Activated CD8-positive, alpha-beta memory T cell treated with anti-CD3 and anti-CD28 coated beads, Interleukin-2, amount 10 ng/mL, durations not matched to agents 7 days and 5 days (primary cell): ENCODE results near the gene PSORS1C1. TPM values are rescaled to one million over a fixed set of nuclear protein-coding genes. Genes with fewer than 3 reads are reported as not detected.
A peak's percentile ranks its signal among the peaks of the same experiment; 100 is the strongest.
"Not testable (repeated sequence)": the region's sequence is repeated elsewhere in the genome, so short reads cannot be mapped to it uniquely, and the experiment has no call there.

Experiments used
- ATAC-seq: fragments of 150-1000 bp; cut with Tn5 transposase; one replicate; pipeline ENCODE4 v1.10.0; 2021; ENCODE audit warnings: moderate library complexity
- CTCF ChIA-PET: fragments of 350-600 bp; sonication (Branson Sonifier 250); formaldehyde crosslinking; loops from one replicate; lab custom pipeline; 2021; ENCODE audit warnings: antibody characterized with exemption; lab: Charles Lee
- DNase-seq: peaks from one replicate; pipeline ENCODE4 v3.0.0-alpha.2; 2020
- H3K27ac Mint-ChIP-seq: one replicate; pipeline ENCODE4 v1.8.0; 2021; ENCODE audit warnings: mild to moderate bottlenecking, mixed read lengths
- H3K27me3 Mint-ChIP-seq: one replicate; pipeline ENCODE4 v1.8.0; 2021; ENCODE audit warnings: mixed read lengths
- H3K36me3 Mint-ChIP-seq: one replicate; pipeline ENCODE4 v1.8.0; 2021; ENCODE audit warnings: mild to moderate bottlenecking, mixed read lengths
- H3K4me1 Mint-ChIP-seq: one replicate; pipeline ENCODE4 v1.8.0; 2021; ENCODE audit warnings: mixed read lengths
- H3K4me3 Mint-ChIP-seq: one replicate; pipeline ENCODE4 v1.8.0; 2021; ENCODE audit warnings: mild to moderate bottlenecking, moderate library complexity, mixed read lengths
- H3K9me3 Mint-ChIP-seq: one replicate; pipeline ENCODE4 v1.8.0; 2022; ENCODE audit warnings: low read depth, mixed read lengths
- total RNA-seq, 2 experiments: library from RNA; stranded (reverse); gene quantifications; one replicate each; pipeline ENCODE4 v1.2.3, GENCODE V29; 2021

PSORS1C1 gene
- total RNA-seq, 2 experiments from 2014 or later = 0.26 TPM; not detected in 1

GRCh38 chr6:31158863-31159855 is 44.6 kb downstream of the PSORS1C1 start:
- peak; percentile 17 for ATAC-seq
- H3K4me3 Mint-ChIP-seq = peak overlapping the region; percentile 99
- no peaks in the 10 kb centered on the region for H3K27me3 Mint-ChIP-seq
- DNase-seq = peak; percentile 63
- H3K36me3 Mint-ChIP-seq = peaks cover 50% of the 10 kb centered on the region
- peak overlapping the region; percentile 84 for H3K27ac Mint-ChIP-seq
- peaks cover 44% of the 10 kb centered on the region for H3K4me1 Mint-ChIP-seq
- CTCF ChIA-PET = interaction anchor here (0.7 to 3.5 kb wide), 10 partner anchors 10 to 283 kb away, joined by 3 to 21 read pairs (median 4); no protein-coding TSS in a partner anchor
- H3K9me3 Mint-ChIP-seq = no peaks in the 10 kb centered on the region

GRCh38 chr6:31161216-31162126 is 46.9 kb downstream of the PSORS1C1 start:
- no peak overlapping the region for H3K27ac Mint-ChIP-seq

DNA sequence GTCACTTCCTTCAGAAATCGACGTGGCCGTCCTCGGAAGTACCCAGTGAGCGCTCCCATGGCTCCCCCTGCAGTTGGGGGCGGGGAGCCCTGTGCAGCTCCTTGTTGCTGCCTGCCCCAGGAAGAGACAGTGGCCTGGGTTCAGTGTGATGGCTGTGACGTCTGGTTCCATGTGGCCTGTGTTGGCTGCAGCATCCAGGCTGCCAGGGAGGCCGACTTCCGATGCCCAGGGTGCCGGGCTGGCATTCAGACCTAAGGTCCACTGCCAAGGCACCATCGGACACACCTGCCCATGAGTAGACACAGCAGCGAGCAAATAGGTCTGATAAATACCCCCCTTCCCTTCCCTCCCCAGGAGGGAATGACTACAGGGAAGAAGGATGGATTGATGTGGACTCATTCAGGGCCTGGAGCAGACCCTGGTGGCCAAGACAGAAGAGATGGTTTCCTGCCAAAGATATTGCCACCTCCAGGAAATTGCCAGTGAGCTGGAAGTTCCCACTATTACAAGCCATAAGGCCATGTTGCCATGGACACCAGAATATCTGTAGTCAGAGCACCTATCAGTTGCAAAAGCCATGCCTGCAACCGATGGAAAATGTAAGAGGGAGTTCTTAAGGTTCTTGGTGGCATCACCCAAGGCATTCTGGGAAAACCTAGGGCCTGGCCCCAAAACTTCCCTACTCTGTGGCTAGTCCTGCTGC is 48.0 kb downstream of the PSORS1C1 start:
- no peak for DNase-seq
- Mint-ChIP-seq H3K4me3 (no peak overlapping the region), H3K27me3 (no peaks in the 10 kb centered on the region), H3K36me3 (peaks cover 43% of the 10 kb centered on the region), H3K4me1 (peaks cover 34% of the 10 kb centered on the region), H3K9me3 (no peaks in the 10 kb centered on the region), H3K27ac (no peak overlapping the region)
- CTCF ChIA-PET = interaction anchor here (1.0 kb wide), 1 partner anchor 30 kb away, joined by 3 read pairs; no protein-coding TSS in a partner anchor
- no peak for ATAC-seq

More at GRCh38 chr6:31161216-31162126, 46.9 kb downstream of the PSORS1C1 start:
- no peaks in the 10 kb centered on the region for H3K9me3 Mint-ChIP-seq
- peaks cover 41% of the 10 kb centered on the region for H3K36me3 Mint-ChIP-seq
- peaks cover 42% of the 10 kb centered on the region for H3K4me1 Mint-ChIP-seq
- DNase-seq = no peak
- peak overlapping the region; percentile 15 for H3K4me3 Mint-ChIP-seq
- no peak for ATAC-seq
- CTCF ChIA-PET = interaction anchor here (1.0 to 3.5 kb wide), 2 partner anchors 31 to 206 kb away, joined by 3 to 21 read pairs; no protein-coding TSS in a partner anchor
- H3K27me3 Mint-ChIP-seq = no peaks in the 10 kb centered on the region

- ATAC-seq (no peak), DNase-seq (no peak)
- no peaks in the 10 kb centered on the region for H3K27me3 Mint-ChIP-seq
- peaks cover 39% of the 10 kb centered on the region for H3K36me3 Mint-ChIP-seq
- no peak overlapping the region for H3K27ac Mint-ChIP-seq
- H3K4me1 Mint-ChIP-seq = peaks cover 32% of the 10 kb centered on the region
- no peak overlapping the region for H3K4me3 Mint-ChIP-seq
- CTCF ChIA-PET = no interaction called here
- H3K9me3 Mint-ChIP-seq = no peaks in the 10 kb centered on the region
Measured at GRCh38 chr6:31163922-31164321, 49.3 kb downstream of the PSORS1C1 start.

- H3K4me1 Mint-ChIP-seq = peaks cover 30% of the 10 kb centered on the region
- H3K27ac Mint-ChIP-seq = peak overlapping the region; percentile 7
- DNase-seq, H3K4me3 Mint-ChIP-seq, H3K27me3 Mint-ChIP-seq, ATAC-seq, H3K9me3 Mint-ChIP-seq, CTCF ChIA-PET: not testable (repeated sequence)
- peaks cover 33% of the 10 kb centered on the region for H3K36me3 Mint-ChIP-seq
Measured at GRCh38 chr6:31164475-31165063, 50.0 kb downstream of the PSORS1C1 start.

GRCh38 chr6:31165064-31165832 is 50.6 kb downstream of the PSORS1C1 start:
- ATAC-seq, H3K9me3 Mint-ChIP-seq, H3K27me3 Mint-ChIP-seq, H3K4me3 Mint-ChIP-seq, DNase-seq, CTCF ChIA-PET: not testable (repeated sequence)
- Mint-ChIP-seq H3K27ac (peak overlapping the region; percentile 7), H3K4me1 (peaks cover 24% of the 10 kb centered on the region), H3K36me3 (peaks cover 28% of the 10 kb centered on the region)

DNA sequence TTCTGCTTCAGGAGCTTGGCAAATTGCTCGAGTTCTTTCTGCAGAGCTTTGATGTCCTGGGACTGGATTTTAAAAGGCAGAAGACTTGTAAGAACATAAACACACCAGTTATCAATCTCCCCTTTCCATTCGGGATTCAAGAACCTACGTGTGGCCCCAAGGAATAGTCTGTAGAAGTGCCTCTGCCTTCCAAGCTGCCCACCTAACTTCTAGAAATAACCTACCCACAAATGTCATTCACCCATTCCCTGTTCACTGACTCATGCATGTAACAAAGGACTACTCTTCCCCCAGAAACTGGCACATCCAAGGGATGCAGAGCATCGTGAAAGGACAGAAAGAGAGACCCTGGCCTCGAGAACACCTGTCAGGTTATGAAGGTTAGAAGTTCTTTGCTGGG is 51.4 kb downstream of the PSORS1C1 start:
- CTCF ChIA-PET = no interaction called here
- no peaks in the 10 kb centered on the region for H3K9me3 Mint-ChIP-seq

GRCh38 chr6:31168606-31169005 is 54.0 kb downstream of the PSORS1C1 start:
- H3K36me3 Mint-ChIP-seq = peaks cover 3% of the 10 kb centered on the region
- no peaks in the 10 kb centered on the region for H3K4me1 Mint-ChIP-seq
- ATAC-seq = no peak

More for the DNA sequence above, 51.4 kb downstream of the PSORS1C1 start:
- H3K4me3 Mint-ChIP-seq = no peak overlapping the region
- peaks cover 24% of the 10 kb centered on the region for H3K36me3 Mint-ChIP-seq
- no peak overlapping the region for H3K27ac Mint-ChIP-seq
- DNase-seq (no peak), ATAC-seq (no peak)
- H3K4me1 Mint-ChIP-seq = peaks cover 20% of the 10 kb centered on the region
- no peaks in the 10 kb centered on the region for H3K27me3 Mint-ChIP-seq

GRCh38 chr6:31169123-31169857 is 54.7 kb downstream of the PSORS1C1 start:
- CTCF ChIA-PET = interaction anchor here (1.1 to 1.9 kb wide), 3 partner anchors 11 to 42 kb away, joined by 3 to 7 read pairs (median 3); partner anchors contain the start of gene TCF19
- Mint-ChIP-seq H3K27ac (no peak overlapping the region), H3K4me1 (no peaks in the 10 kb centered on the region), H3K36me3 (peaks cover 2% of the 10 kb centered on the region), H3K9me3 (no peaks in the 10 kb centered on the region), H3K27me3 (no peaks in the 10 kb centered on the region), H3K4me3 (no peak overlapping the region)
- DNase-seq (no peak), ATAC-seq (no peak)

More at GRCh38 chr6:31168606-31169005, 54.0 kb downstream of the PSORS1C1 start:
- H3K27me3 Mint-ChIP-seq = no peaks in the 10 kb centered on the region
- no peaks in the 10 kb centered on the region for H3K9me3 Mint-ChIP-seq
- CTCF ChIA-PET = interaction anchor here (0.6 to 1.9 kb wide), 2 partner anchors 10 to 100 kb away, joined by 3 to 7 read pairs; partner anchors contain the start of gene TCF19
- no peak overlapping the region for H3K4me3 Mint-ChIP-seq
- no peak for DNase-seq
- no peak overlapping the region for H3K27ac Mint-ChIP-seq

- H3K27me3 Mint-ChIP-seq, DNase-seq, H3K9me3 Mint-ChIP-seq, H3K4me3 Mint-ChIP-seq, H3K36me3 Mint-ChIP-seq, H3K27ac Mint-ChIP-seq, H3K4me1 Mint-ChIP-seq, ATAC-seq: not testable (repeated sequence)
- CTCF ChIA-PET = interaction anchor here (1.1 to 1.9 kb wide), 3 partner anchors 12 to 42 kb away, joined by 3 to 7 read pairs (median 3); partner anchors contain the start of gene TCF19
Measured at GRCh38 chr6:31169858-31170599, 55.4 kb downstream of the PSORS1C1 start.

DNA sequence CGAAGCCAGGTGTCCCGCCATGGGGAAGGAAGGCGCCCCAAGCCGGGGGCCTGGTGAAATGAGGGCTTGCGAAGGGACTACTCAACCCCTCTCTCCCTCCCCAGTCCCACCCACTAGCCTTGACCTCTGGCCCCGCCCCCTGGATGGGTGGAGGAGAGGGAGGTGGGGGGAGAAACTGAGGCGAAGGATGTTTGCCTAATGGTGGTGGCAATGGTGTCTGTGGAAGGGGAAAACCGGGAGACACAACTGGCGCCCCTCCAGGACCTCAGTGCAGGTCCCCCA is 55.9 kb downstream of the PSORS1C1 start, which contains the start of gene POU5F1:
TSS of gene POU5F1 (minus strand) at position 83 of the 282 bp plus-strand sequence. CDS start at position 21, 62 bp downstream.
- no peak within 1 kb of the TSS for H3K4me3 Mint-ChIP-seq
- no peaks in the 10 kb centered on the region for H3K4me1 Mint-ChIP-seq
- CTCF ChIA-PET = no interaction called here
- no peak within 1 kb of the TSS for H3K27ac Mint-ChIP-seq
- ATAC-seq = no peak
- peaks cover 2% of the 10 kb centered on the region for H3K36me3 Mint-ChIP-seq
- no peak for DNase-seq
- H3K9me3 Mint-ChIP-seq = no peaks in the 10 kb centered on the region
- H3K27me3 Mint-ChIP-seq = no peaks in the 10 kb centered on the region
